GM12864 (cell line): ENCODE data around the gene FLT3LG.
"Not testable (repeated sequence)": the region's sequence is repeated elsewhere in the genome, so short reads cannot be mapped to it uniquely, and the experiment has no call there.

Experiments used
- DNase-seq: peaks from one replicate; pipeline ENCODE4 v3.0.0-alpha.2; 2011; ENCODE audit warnings: low read depth
- H3K4me3 ChIP-seq: 2 replicates; pipeline ENCODE4 v1.5.1; 2011; ENCODE audit warnings: mild to moderate bottlenecking, low read depth, low read length, control low read depth
- CTCF ChIP-seq: IDR thresholded peaks from 2 replicates; pipeline ENCODE4 v1.5.1; 2011; ENCODE audit warnings: low read depth, mild to moderate bottlenecking, moderate library complexity, low read length, control low read depth, inconsistent platforms; ENCODE audit errors: missing control alignments

The FLT3LG gene

GRCh38 chr19:49441210-49441959 is 32.6 kb upstream of the FLT3LG start, which contains the start of gene SLC17A7:
SLC17A7 (minus strand) TSS chr19:49441527; CDS start chr19:49441379, 148 bp downstream.
- no peak within 1 kb of the TSS; the same call in 1 of the 2 replicates for H3K4me3 ChIP-seq
- no peak for DNase-seq
- TF ChIP-seq CTCF = no peak

GRCh38 chr19:49441960-49442350 is 32.1 kb upstream of the FLT3LG start:
- no peak overlapping the region for H3K4me3 ChIP-seq
- no peak for TF ChIP-seq CTCF
- no peak for DNase-seq

GRCh38 chr19:49442354-49442753 is 31.7 kb upstream of the FLT3LG start:
- peak overlapping the region; percentile 4; the same call in 1 of the 2 replicates for H3K4me3 ChIP-seq
- no peak for TF ChIP-seq CTCF
- no peak for DNase-seq

GRCh38 chr19:49442771-49443365 is 31.1 kb upstream of the FLT3LG start:
- TF ChIP-seq CTCF = no peak
- no peak for DNase-seq
- H3K4me3 ChIP-seq = peak overlapping the region; percentile 62

- DNase-seq = peak; percentile 84
- TF ChIP-seq CTCF = peak; percentile 87
- peak overlapping the region; percentile 62 for H3K4me3 ChIP-seq
Observed at GRCh38 chr19:49443366-49444099, 30.5 kb upstream of the FLT3LG start.

- H3K4me3 ChIP-seq, DNase-seq: not testable (repeated sequence)
Observed at GRCh38 chr19:49444100-49444700, 29.8 kb upstream of the FLT3LG start.

GRCh38 chr19:49445997-49446396 is 28.0 kb upstream of the FLT3LG start:
- no peak for TF ChIP-seq CTCF
- no peak for DNase-seq
- no peak overlapping the region for H3K4me3 ChIP-seq
